ENCODE data around the gene VPS72.

GRCh38 chr1:151197863-151198253 is 7.9 kb upstream of the VPS72 start:
- TF ChIP-seq POLR2AphosphoS5 (IDR thresholded peaks at IDR 0.05; ENCODE audit: low read depth, low read length) (no peak), TAF1 (IDR thresholded peaks at IDR 0.05; ENCODE audit: low read depth, low read length) (no peak), POLR2A (IDR thresholded peaks at IDR 0.05; ENCODE audit: low read depth, low read length) (no peak), SPI1 (IDR thresholded peaks at IDR 0.05; ENCODE audit: low read depth, low read length) (no peak)

All from GM12891 (cell line).